Right lobe of liver (tissue), 6 donors: ENCODE data around the gene SCARF2. TPM values are rescaled to one million over a fixed set of nuclear protein-coding genes. Genes with fewer than 3 reads are reported as not detected.

Experiments
- ATAC-seq, 4 donors: fragments of 200-7000 bp; cut with Tn5 transposase; one replicate each; pipeline ENCODE4 v1.9.1; 2020; ENCODE audit warnings: mild to moderate bottlenecking in 4 of 4, moderate library complexity in 4 of 4
- DNase-seq, 3 donors: peaks; one replicate each; pipeline ENCODE4 v3.0.0-alpha.2; 2020
- H3K27ac ChIP-seq, 3 donors: fragments of 200-600 bp; one replicate each; pipeline ENCODE4 v1.8.0; 2022
- H3K27me3 ChIP-seq, 2 donors: fragments of 200-600 bp; one replicate each; pipeline ENCODE4 v1.8.0; 2022
- H3K36me3 ChIP-seq, 4 donors: fragments of 200-600 bp; sonication (generic) in 1 of 4; one replicate each; pipeline versions ENCODE4 v1.5.1 to v1.8.0; 2017 to 2022; ENCODE audit warnings: control low read depth in 1 of 4
- H3K4me1 ChIP-seq, 4 donors: fragments of 200-600 bp; sonication (generic) in 1 of 4; one replicate each; pipeline versions ENCODE4 v1.5.1 to v1.8.0; 2017 to 2022; ENCODE audit warnings: control low read depth in 1 of 4
- H3K4me3 ChIP-seq, 3 donors: fragments of 200-600 bp; one replicate each; pipeline ENCODE4 v1.8.0; 2022
- H3K9me3 ChIP-seq, 4 donors: fragments of 200-600 bp; sonication (generic) in 1 of 4; one replicate each; pipeline versions ENCODE4 v1.5.1 to v1.8.0; 2017 to 2022; ENCODE audit warnings: control low read depth in 1 of 4
- CTCF ChIP-seq, 4 donors: fragments of 200-600 bp in 3 of 4; fragments of 450-650 bp in 1 of 4; IDR thresholded peaks; one replicate each; pipeline versions ENCODE4 v1.5.1 to v1.8.0; 2016 to 2022; ENCODE audit warnings: antibody characterized with exemption in 4 of 4, mild to moderate bottlenecking in 2 of 4
- POLR2A ChIP-seq: fragments of 450-650 bp; IDR thresholded peaks from one replicate; pipeline ENCODE4 v1.6.1; 2017; ENCODE audit warnings: antibody characterized with exemption, mild to moderate bottlenecking
- WGBS: methylation state at CpG from one replicate; pipeline ENCODE4 v1.1.6; 2018; ENCODE audit warnings: low coverage, low lambda C conversion rate; ENCODE audit not compliant: insufficient coverage; ENCODE audit errors: missing lambda C conversion rate; 5-methylcytosine and 5-hydroxymethylcytosine counted together
- intact Hi-C, 2 donors: fragments of 100-400 bp; cut with DNase I; formaldehyde crosslinking; loops; one replicate each; pipeline versions ENCODE4 v1.11.2 to v1.14.1; 2022
- total RNA-seq, 6 experiments: library from RNA; depleted of rRNA in 2 of 6; stranded (reverse); fragments of >200 nt in 2 of 6; fragmentation: NEBNext Ultra II Directional in 3 of 6; extraction: Animal tissue kit (Norgen Biotek cat#: 25700) in 3 of 6; gene quantifications; one replicate each; pipeline versions ENCODE4 v1.1.0 to v1.2.4, GENCODE V29; 2016 to 2023
- donor health status: DM: no; HTN: yes; CAD: no.
- donor health status: DM: no; HTN: no; CAD: no.
- donor health status: DM: no; HTN: no; CAD: no.
- donor health status: DM: no; HTN: yes; CAD: no.
- donor health status: DM: no; HTN: yes; CAD: no.

The SCARF2 gene
- total RNA-seq, 6 experiments from 2014 or later: 1.1 to 3.4 (median 1.8) TPM

GRCh38 chr22:20434264-20434751 is 3.3 kb downstream of the SCARF2 start:
- Histone ChIP-seq H3K4me3 (no peak overlapping the region), H3K9me3 (no peaks in the 10 kb centered on the region), H3K27ac (no peak overlapping the region), H3K36me3 (no peaks in the 10 kb centered on the region), H3K4me1 (peaks cover 0 to 30% (median 0%) of the 10 kb centered on the region in 4 donors), H3K27me3 (peaks cover 0 to 18% of the 10 kb centered on the region in 2 donors)
- TF ChIP-seq CTCF (IDR thresholded peaks at IDR 0.05): no peak
- no peak for TF ChIP-seq POLR2A
- DNase-seq (no peak), ATAC-seq (no peak)
- WGBS: 91% methylated on average over 4 of the region's 12 CpGs
- intact Hi-C loops: no loop called here

- ATAC-seq: no peak
- intact Hi-C loops: no loop called here
Measured at GRCh38 chr22:20433686-20434241, 3.9 kb downstream of the SCARF2 start.

GRCh38 chr22:20433191-20433590 is 4.4 kb downstream of the SCARF2 start:
- ATAC-seq (no peak), DNase-seq (no peak)
- 97% methylated on average over 6 of the region's 11 CpGs for WGBS
- Histone ChIP-seq H3K4me1 (peaks cover 0 to 33% (median 0%) of the 10 kb centered on the region in 4 donors), H3K27me3 (peaks cover 0 to 18% of the 10 kb centered on the region in 2 donors), H3K4me3 (no peak overlapping the region), H3K27ac (no peak overlapping the region), H3K36me3 (no peaks in the 10 kb centered on the region), H3K9me3 (no peaks in the 10 kb centered on the region)
- intact Hi-C loops: no loop called here
- no peak for TF ChIP-seq POLR2A
- TF ChIP-seq CTCF (IDR thresholded peaks at IDR 0.05): no peak

More at GRCh38 chr22:20433686-20434241, 3.9 kb downstream of the SCARF2 start:
- Histone ChIP-seq H3K9me3 (no peaks in the 10 kb centered on the region), H3K4me3 (no peak overlapping the region), H3K4me1 (peaks cover 0 to 33% (median 0%) of the 10 kb centered on the region in 4 donors), H3K27me3 (peaks cover 0 to 18% of the 10 kb centered on the region in 2 donors), H3K27ac (no peak overlapping the region), H3K36me3 (no peaks in the 10 kb centered on the region)
- TF ChIP-seq POLR2A (no peak), CTCF (IDR thresholded peaks at IDR 0.05) (no peak)
- 66% methylated on average over 4 of the region's 4 CpGs for WGBS
- DNase-seq: no peak

GRCh38 chr22:20432244-20432686 is 5.4 kb downstream of the SCARF2 start:
- DNase-seq (no peak), ATAC-seq (no peak)
- Histone ChIP-seq H3K27me3 (peaks cover 0 to 18% of the 10 kb centered on the region in 2 donors), H3K9me3 (no peaks in the 10 kb centered on the region), H3K36me3 (no peaks in the 10 kb centered on the region), H3K4me1 (peaks cover 0 to 31% (median 0%) of the 10 kb centered on the region in 4 donors), H3K27ac (no peak overlapping the region), H3K4me3 (no peak overlapping the region)
- 84% methylated on average over 3 of the region's 3 CpGs for WGBS
- no peak for TF ChIP-seq CTCF (IDR thresholded peaks at IDR 0.05)
- TF ChIP-seq POLR2A: no peak
- intact Hi-C loops: no loop called here
